ENCODE results near the gene DPP6.
"Not testable (repeated sequence)": the region's sequence is repeated elsewhere in the genome, so short reads cannot be mapped to it uniquely, and the experiment has no call there.

The DPP6 gene

DNA sequence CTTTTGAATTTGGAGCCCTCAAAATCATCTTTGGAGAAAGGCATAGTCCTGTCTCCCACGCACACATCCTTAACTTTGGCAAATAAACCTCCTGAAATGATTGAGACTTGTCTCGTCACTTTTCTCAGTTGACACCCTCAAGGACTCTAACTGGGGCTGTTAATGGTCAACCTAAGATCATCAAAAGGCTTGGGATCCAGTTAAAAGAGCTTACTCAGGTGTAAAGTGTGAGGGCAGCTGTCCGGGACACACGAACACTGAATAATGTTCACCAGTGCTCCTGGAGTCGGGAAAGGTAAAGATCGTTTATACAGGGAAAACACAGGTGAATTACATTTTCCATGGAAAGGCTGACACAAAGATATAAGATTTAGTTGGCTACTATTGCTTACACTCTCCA, 866.1 kb downstream of the DPP6 start:
- DNase-seq, result no peak

DNA sequence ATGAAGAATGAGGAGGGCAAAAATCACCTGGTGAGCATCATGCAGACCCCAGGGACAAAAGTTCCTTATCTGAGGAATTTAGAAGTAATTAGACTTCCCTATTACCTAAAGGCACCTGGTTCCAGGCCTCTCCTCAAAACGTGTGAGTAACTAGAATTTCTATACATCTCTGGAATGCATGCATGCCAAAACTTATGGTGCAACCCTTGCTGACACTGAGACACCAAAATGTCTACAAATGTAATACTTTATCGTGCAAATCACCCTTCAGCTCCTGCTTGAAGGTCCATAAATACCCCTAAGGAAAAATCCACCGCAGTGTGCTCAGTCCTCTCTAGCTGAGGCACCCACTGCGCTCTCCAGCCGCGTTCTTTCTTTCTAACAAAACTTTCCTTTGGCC, 866.5 kb downstream of the DPP6 start:
- DNase-seq, result no peak

DNA sequence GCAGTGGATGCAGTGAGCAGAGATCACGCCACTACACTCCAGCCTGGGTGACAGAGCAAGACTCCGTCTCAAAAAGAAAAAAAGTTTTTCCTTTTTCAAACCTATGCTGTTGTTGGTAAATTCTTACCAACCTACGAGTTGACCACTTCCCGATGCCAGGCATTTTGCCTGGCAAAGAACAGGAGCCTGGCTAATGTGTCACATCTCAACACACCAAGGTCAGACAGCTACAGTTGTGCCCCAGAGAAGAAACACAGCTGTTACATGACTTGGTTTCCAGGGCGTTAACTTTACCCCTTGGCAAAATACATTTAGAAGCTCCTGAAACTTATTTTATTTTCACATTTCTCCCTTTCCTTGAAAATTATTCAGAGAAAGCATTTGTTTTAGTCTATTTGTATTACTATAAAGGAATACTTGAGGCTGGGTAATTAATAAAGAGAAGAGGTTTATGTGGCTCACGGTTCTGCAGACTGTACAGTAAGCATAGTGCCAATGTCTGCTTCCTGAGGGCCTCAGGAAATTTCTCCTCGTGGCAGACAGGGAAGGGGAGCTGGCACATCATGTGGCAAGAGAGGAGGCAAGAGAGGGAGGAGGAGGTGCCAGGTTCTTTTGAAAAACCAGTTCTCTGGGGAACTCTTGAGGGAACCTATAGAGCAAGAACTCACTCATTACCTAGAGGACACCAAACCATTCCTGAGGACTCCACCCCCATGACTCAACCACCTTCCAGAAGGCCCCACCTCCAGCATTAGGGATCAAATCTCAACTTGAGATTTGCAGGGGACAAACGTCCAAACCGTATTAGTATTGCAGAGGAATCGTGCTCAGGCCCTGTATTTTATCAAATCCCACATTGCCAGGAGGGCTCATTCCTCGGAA, 867.4 kb downstream of the DPP6 start:
- DNase-seq, result no peak

DNA sequence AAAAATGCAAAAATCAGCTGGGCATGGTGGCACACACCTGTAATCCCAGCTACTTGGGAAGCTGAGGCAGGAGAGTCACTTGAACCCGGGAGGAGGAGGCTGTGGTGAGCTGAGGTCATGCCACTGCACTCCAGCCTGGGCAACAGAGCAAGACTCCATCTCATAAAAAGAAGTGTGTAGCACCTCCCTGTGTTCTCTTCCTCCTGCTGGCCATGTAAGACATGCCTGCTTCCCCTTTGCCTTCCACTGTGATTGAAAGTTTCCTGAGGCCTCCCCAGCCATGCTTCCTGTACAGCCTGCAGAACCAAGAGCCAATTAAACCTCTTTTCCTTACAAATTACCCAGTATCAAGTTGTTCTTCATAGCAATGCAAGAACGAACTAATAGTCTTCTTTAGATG, 870.3 kb downstream of the DPP6 start:
- not testable (repeated sequence) for DNase-seq

DNA sequence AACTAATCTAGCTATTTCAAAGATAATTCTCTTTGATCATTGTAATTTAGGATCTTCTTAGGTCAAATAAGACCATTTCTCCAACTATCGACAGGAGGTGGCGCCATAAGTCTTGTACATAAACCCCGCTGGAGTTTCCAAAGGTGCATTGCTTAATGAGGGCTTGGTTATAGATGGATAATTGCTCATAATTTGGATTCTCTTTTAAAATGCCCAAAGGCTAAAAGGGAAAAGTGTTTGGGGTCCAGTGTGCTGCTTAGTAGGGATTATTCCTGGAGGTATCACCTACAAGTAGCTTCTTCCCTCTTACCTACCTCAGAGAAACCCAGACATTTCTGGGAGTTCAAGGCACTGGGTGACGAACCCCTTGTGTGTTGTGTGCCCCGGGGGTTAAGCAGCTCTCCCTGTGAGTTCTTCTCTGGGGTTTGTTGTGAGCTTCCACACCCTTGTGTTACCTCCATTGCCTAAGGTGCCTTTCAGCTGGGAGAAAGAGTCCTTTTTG, 875.5 kb downstream of the DPP6 start:
- peak; percentile 64 for DNase-seq

DNA sequence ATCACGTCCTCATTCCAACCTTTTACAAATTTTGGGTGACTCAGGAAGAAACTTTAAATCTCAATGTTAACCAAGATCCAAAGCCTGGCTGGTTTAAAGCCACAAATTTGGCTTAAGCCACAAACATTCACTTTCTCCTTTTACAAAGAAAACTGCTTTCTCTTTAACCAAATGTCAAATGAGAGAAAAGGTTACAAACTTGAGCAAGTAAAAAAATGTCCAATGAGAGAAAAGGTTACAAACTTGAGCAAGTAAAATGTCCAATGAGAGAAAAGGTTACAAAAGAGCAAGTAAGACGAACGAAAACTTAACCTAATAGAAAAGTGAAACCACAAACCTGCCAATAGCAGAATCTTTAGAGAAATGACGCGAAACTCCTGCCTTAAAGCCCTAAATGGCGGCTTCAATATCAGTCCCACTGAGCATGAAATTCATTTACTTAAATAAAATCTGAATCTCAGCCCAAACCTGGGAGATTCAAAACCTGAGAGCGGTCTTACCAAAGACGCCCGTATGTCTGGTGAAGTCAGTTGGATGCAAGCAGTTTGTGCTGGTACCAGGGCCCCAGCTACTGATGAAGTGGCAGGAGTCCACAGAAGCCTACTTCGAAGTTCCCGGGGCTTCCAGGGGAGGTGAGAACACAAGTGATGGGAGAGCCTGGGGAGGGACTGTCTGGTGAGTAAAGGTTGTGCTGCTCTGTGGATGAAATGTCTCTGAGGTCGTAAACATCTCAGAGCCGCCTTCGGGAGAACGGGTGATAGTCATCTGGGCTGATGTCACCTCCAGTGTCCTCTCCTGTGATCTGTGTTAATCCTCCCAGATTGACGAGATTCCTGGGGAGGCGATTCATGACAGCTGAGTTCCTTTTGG, 876.2 kb downstream of the DPP6 start:
- peak; percentile 87 for DNase-seq

DNA sequence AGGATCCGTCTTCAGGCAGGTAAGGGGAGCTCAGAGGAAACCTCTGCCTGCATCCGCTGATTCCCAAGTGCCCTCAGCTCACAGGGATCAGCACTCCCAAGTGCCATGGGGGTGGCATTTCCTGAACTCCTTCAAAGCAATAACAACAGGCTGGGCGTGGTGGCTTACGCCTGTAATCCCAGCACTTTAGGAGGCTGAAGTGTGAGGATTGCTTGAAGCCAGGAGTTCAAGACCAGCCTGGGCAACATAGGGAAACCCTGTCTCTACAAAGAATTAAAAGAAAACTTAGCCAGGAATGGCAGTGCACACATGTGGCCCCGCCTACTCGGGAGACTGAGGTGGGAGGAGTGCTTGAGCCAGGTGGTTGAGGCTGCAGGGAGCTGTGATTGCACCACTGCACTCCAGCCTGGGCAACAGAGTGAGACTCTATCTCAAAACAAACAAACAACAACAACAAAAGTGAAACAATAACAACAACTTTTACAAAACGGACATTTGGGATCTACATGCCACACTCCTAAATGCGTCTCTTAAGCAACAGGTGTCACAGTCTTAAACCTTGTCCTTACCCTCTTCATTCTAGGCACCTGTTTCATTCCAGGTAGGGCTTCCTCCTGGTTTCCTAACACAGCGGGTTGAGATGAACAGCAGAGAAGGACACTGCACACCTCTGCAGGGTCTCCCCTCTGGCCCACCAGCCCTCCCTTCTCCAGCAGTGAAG, 877.0 kb downstream of the DPP6 start:
- DNase-seq, result peak; percentile 33

DNA sequence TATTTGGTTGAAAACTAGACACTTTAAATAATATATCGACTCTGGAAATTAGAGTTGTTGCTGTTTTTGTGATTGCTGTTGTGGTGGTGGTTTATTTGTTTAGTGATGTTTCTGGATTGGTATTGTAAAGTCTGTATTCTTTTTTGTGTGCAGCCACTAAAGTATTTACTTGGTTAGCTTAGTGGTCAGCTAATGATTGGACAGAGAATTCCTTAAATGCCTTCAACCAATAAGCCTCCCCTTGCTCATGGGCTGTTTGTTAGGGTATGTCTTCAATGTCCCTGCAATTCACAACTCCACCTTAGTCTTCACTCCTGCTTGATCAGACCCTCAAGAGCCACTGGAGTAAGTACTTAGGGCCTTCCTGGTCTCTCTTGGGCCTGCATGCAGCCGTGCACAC, 879.7 kb downstream of the DPP6 start:
- no peak for DNase-seq

DNA sequence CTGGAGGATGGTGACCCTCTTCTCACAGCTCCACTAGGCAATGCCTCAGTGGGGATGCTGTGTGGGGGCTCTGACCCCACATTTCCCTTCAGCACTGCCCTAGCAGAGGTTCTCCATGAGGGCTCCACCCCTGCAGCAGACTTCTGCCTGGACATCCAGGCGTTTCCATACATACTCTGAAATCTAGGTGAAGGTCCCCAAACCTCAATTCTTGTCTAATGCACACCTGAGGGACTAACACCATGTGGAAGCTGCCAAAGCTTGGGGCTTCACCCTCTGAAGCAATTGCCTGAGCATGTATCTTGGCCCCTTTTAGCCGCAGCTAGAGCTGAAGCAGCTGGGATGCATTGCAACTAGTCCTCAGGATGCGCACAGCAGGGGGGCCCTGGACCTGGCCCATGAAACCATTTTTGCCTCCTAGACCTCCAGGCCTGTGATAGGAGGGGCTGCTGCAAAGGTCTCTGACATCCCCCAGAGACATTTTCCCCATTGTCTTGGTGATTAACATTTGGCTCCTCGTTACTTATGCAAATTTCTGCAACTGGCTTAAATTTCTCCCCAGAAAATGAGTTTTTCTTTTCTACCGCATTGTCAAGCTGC, 882.3 kb downstream of the DPP6 start:
- not testable (repeated sequence) for DNase-seq

DNA sequence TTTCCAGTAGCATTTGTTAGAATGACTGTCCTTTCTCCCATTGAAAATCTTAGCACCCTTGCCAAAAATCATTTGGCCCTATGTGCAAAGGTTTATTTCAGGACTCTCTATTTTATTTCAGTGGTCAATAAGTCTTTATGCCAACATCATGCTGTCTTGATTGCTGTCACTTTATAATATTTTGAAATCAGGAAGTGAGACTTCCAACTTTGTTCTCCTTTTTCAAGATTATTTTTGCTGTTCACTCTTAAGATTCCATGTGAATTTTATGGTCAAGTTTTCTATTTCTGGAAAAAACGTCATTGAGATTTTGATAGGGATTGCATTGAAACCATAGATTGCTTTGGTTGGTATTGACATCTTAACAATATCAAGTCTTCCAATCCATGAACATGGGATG, 885.6 kb downstream of the DPP6 start:
- DNase-seq, result no peak

DNA sequence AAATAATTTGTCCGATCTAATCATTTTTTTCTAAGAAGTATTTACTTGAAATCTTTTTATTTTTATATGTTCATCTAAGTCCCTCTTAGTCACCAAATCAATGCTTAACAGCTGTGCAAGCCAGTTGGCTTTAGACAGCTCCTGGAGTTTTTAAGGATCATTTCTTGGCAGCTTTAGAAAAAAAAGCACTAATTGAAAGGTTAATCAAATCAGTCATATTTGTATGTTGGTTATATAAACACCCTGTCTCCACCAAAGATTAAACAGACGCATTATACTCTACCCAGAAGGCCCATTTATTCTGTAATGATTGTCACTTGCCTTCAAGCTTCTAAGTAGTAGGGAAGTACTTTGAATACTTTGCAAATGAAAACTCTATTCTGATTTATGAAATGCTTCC, 890.5 kb downstream of the DPP6 start:
- DNase-seq, result no peak

All from DMS153 (cell line).